Small intestine (tissue), 16 donors: Measurements from ENCODE around the gene LAMTOR1. TPM values are rescaled to one million over a fixed set of nuclear protein-coding genes. Genes with fewer than 3 reads are reported as not detected.
"Not testable (repeated sequence)": the region's sequence is repeated elsewhere in the genome, so short reads cannot be mapped to it uniquely, and the experiment has no call there.

Source experiments
- DNase-seq, 2 donors: peaks; one replicate each; pipeline versions ENCODE4 v3.0.0 to v3.0.0-alpha.2; 2013
- FAIRE-seq: peaks from 2 replicates; lab custom pipeline; 2012; peaks lifted over from hg19 to GRCh38; lab: Jason Lieb, UNC
- H3K27ac ChIP-seq, 3 donors: one replicate each; pipeline ENCODE4 v1.5.1; 2013; ENCODE audit warnings: low read length in 2 of 3, mild to moderate bottlenecking in 2 of 3, control low read depth in 1 of 3, inconsistent platforms in 1 of 3, low read depth in 1 of 3, moderate library complexity in 1 of 3
- H3K27me3 ChIP-seq, 3 donors: one replicate each; pipeline ENCODE4 v1.6.1; 2013; ENCODE audit warnings: low read length in 3 of 3, inconsistent platforms in 1 of 3; ENCODE audit not compliant: control insufficient read depth in 3 of 3, insufficient read depth in 3 of 3
- H3K36me3 ChIP-seq, 3 donors: one replicate each; pipeline ENCODE4 v1.6.1; 2013; ENCODE audit warnings: low read length in 3 of 3, inconsistent platforms in 1 of 3, low read depth in 1 of 3, mild to moderate bottlenecking in 1 of 3, moderate library complexity in 1 of 3; ENCODE audit not compliant: control insufficient read depth in 3 of 3, insufficient read depth in 2 of 3
- H3K4me1 ChIP-seq, 3 donors: one replicate each; pipeline ENCODE4 v1.6.1; 2013; ENCODE audit warnings: low read length in 2 of 3, inconsistent platforms in 1 of 3, low read depth in 1 of 3, mild to moderate bottlenecking in 1 of 3, moderate library complexity in 1 of 3; ENCODE audit not compliant: control insufficient read depth in 3 of 3, insufficient read depth in 2 of 3
- H3K4me3 ChIP-seq, 3 donors: one replicate each; pipeline ENCODE4 v1.5.1; 2013; ENCODE audit warnings: low read length in 3 of 3, control low read depth in 1 of 3, inconsistent platforms in 1 of 3, low read depth in 1 of 3, mild to moderate bottlenecking in 1 of 3, moderate library complexity in 1 of 3
- H3K9me3 ChIP-seq, 2 donors: one replicate each; pipeline ENCODE4 v1.6.1; 2013; ENCODE audit warnings: low read depth in 1 of 2, low read length in 1 of 2; ENCODE audit not compliant: control insufficient read depth in 2 of 2, insufficient read depth in 1 of 2
- WGBS, 3 donors: extraction: QIAGEN DNeasy Blood & Tissue Kit; methylation state at CpG; one replicate each; pipeline ENCODE4 v1.1.7; 2013; 5-methylcytosine and 5-hydroxymethylcytosine counted together
- long read RNA-seq, 10 donors: transcript quantifications; one replicate each; lab custom pipeline, GENCODE V29; 2026
- polyA plus RNA-seq, 4 donors: library from polyadenylated mRNA; stranded (reverse) in 3 of 4; unstranded in 1 of 4; fragments of 200-250 nt in 3 of 4; fragments of 120-200 nt in 1 of 4; gene quantifications; one replicate each; pipeline versions ENCODE4 v1.2.1 to v1.2.3, GENCODE V29; 2013
- donor health status: healthy with polysubstance abuse.
- donor health status: control.
- donor health status: control.
- donor health status: Bipolar disorder and iron deficiency.
- donor health status: healthy.

The LAMTOR1 gene
- 100 to 1,000 TPM; 118 to 149 (median 125) TPM for polyA plus RNA-seq
- long read RNA-seq, donor 1, transcript LAMTOR1-201 (5 exons, 1,179 nt): major isoform, 112 of 120 reads
- long read RNA-seq, donor 1, partial matches to known transcripts: 5 of 120 reads
- long read RNA-seq, donor 1, other reads (novel, unspliced or antisense): 0 of 120 reads
- long read RNA-seq, donor 2, transcript LAMTOR1-201 (5 exons, 1,179 nt): major isoform, 33 of 33 reads
- long read RNA-seq, donor 2, partial matches to known transcripts: 0 of 33 reads
- long read RNA-seq, donor 2, other reads (novel, unspliced or antisense): 0 of 33 reads
- long read RNA-seq, donor 3, transcript LAMTOR1-201 (5 exons, 1,179 nt): major isoform, 47 of 57 reads
- long read RNA-seq, donor 3, partial matches to known transcripts: 5 of 57 reads
- long read RNA-seq, donor 3, other reads (novel, unspliced or antisense): 0 of 57 reads
- long read RNA-seq, donor 4, partial matches to known transcripts: 0 of 1 reads
- long read RNA-seq, donor 4, other reads (novel, unspliced or antisense): 0 of 1 reads
- long read RNA-seq, donor 5, transcript LAMTOR1-201 (5 exons, 1,179 nt): major isoform, 15 of 29 reads
- long read RNA-seq, donor 5, partial matches to known transcripts: 12 of 29 reads
- long read RNA-seq, donor 5, other reads (novel, unspliced or antisense): 0 of 29 reads
- long read RNA-seq, donor 6, transcript LAMTOR1-201 (5 exons, 1,179 nt): major isoform, 44 of 49 reads
- long read RNA-seq, donor 6, partial matches to known transcripts: 0 of 49 reads
- long read RNA-seq, donor 6, other reads (novel, unspliced or antisense): 0 of 49 reads
- long read RNA-seq, donor 7: 0 reads
- long read RNA-seq, donor 8, transcript LAMTOR1-201 (5 exons, 1,179 nt): major isoform, 6 of 7 reads
- long read RNA-seq, donor 8, partial matches to known transcripts: 0 of 7 reads
- long read RNA-seq, donor 8, other reads (novel, unspliced or antisense): 0 of 7 reads
- long read RNA-seq, donor 9, transcript LAMTOR1-201 (5 exons, 1,179 nt): major isoform, 12 of 13 reads
- long read RNA-seq, donor 9, partial matches to known transcripts: 0 of 13 reads
- long read RNA-seq, donor 9, other reads (novel, unspliced or antisense): 0 of 13 reads
- long read RNA-seq, donor 10, transcript LAMTOR1-201 (5 exons, 1,179 nt): major isoform, 63 of 71 reads
- long read RNA-seq, donor 10, partial matches to known transcripts: 5 of 71 reads
- long read RNA-seq, donor 10, other reads (novel, unspliced or antisense): 0 of 71 reads

GRCh38 chr11:72102946-72103753 lies at the start of gene LAMTOR1:
TSS of gene LAMTOR1 (minus strand) at chr11:72103297. CDS start at chr11:72103224, 73 bp downstream.
- Histone ChIP-seq H3K27ac (peak within 1 kb of the TSS; percentile 81 to 91 (median 87)), H3K4me1 (peaks cover 3 to 14% (median 4%) of the 10 kb centered on the region in 3 donors), H3K36me3 (peaks cover 4 to 43% (median 11%) of the 10 kb centered on the region in 3 donors), H3K9me3 (peaks cover 0 to 8% of the 10 kb centered on the region in 2 donors), H3K4me3 (peak within 1 kb of the TSS; percentile 68 to 93 (median 79)), H3K27me3 (no peaks in the 10 kb centered on the region)
- DNase-seq (peak; percentile 99 to 100), FAIRE-seq (no peak)
- 4% methylated on average over 55 to 64 of the region's 64 CpGs for WGBS, 3 donors

DNA sequence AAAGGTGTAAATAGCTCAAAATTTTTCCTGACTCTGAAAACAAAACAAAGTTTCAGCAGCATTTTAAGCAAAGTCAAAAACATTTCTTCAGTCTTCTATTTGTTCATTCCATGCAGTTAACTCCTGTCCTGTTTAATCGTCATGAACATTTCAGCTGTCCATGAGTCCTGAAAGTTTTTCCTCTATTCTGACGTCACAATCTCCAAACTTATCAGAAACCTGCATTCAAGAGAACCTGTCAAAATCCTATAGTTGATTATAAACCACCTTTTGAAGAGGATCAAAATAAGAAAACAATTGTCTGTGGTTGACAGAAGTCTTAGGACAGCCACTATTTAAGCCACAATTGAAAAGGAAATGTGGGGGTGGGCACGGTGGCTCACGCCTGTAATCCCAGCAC lies 47.8 kb upstream of the LAMTOR1 start:
- 55 to 73% (median 57%) methylated on average over 4 of the region's 4 CpGs for WGBS, 3 donors
- DNase-seq (no peak), FAIRE-seq (no peak)
- H3K27me3 ChIP-seq: peaks cover 0 to 3% (median 0%) of the 10 kb centered on the region in 3 donors
- H3K4me3 ChIP-seq: no peak overlapping the region
- no peak overlapping the region for H3K27ac ChIP-seq
- H3K9me3 ChIP-seq: no peaks in the 10 kb centered on the region
- no peaks in the 10 kb centered on the region for H3K36me3 ChIP-seq
- no peaks in the 10 kb centered on the region for H3K4me1 ChIP-seq

DNA sequence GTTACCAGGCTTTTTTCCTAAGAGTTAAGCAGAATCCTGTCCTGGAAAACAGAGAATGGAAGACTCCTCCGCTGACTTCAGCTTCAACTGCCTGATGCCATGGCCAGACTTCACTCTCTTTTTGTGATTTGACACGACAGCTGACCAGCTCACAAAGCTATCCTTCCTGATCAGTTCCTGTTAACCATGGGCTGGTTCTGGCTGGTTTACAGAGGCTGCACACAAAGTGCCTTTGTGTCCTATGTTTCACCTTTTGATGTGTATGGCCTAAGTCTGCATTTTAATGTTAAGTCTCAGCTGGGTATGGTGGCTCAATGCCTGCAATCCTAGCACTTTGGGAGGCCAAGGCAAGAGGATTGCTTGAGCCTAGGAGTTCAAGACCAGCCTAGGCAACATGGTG lies 43.5 kb upstream of the LAMTOR1 start:
- FAIRE-seq (no peak), DNase-seq (no peak)
- 32 to 44% (median 40%) methylated on average over 2 of the region's 2 CpGs for WGBS, 3 donors
- H3K27me3 ChIP-seq: no peaks in the 10 kb centered on the region
- H3K4me1 ChIP-seq: no peaks in the 10 kb centered on the region
- H3K4me3 ChIP-seq: no peak overlapping the region
- no peaks in the 10 kb centered on the region for H3K36me3 ChIP-seq
- H3K27ac ChIP-seq: no peak overlapping the region
- no peaks in the 10 kb centered on the region for H3K9me3 ChIP-seq

- no peaks in the 10 kb centered on the region for H3K27me3 ChIP-seq
- peak in 1 of 2 donors; percentile 32 for DNase-seq
- H3K9me3 ChIP-seq: no peaks in the 10 kb centered on the region
- H3K4me1 ChIP-seq: no peaks in the 10 kb centered on the region
- H3K27ac ChIP-seq: no peak overlapping the region
- H3K36me3 ChIP-seq: no peaks in the 10 kb centered on the region
- WGBS, 3 donors: 30 to 72% (median 58%) methylated on average over 4 of the region's 4 CpGs
- FAIRE-seq: no peak
- no peak overlapping the region for H3K4me3 ChIP-seq
Measured at GRCh38 chr11:72144807-72145565, 41.9 kb upstream of the LAMTOR1 start.

GRCh38 chr11:72142543-72142942 lies 39.4 kb upstream of the LAMTOR1 start:
- FAIRE-seq: not testable (repeated sequence)

GRCh38 chr11:72142086-72142485 lies 39.0 kb upstream of the LAMTOR1 start:
- WGBS, 3 donors: 42 to 83% methylated on average over 1 of the region's 1 CpG; no CpG with 5 or more reads in 1 of the 3 donors
- not testable (repeated sequence) for H3K27me3 ChIP-seq, H3K36me3 ChIP-seq, H3K9me3 ChIP-seq, H3K27ac ChIP-seq, H3K4me3 ChIP-seq, FAIRE-seq, DNase-seq, H3K4me1 ChIP-seq

More at GRCh38 chr11:72142543-72142942, 39.4 kb upstream of the LAMTOR1 start:
- not testable (repeated sequence) for H3K27me3 ChIP-seq, H3K27ac ChIP-seq, DNase-seq, H3K9me3 ChIP-seq, H3K4me1 ChIP-seq, H3K4me3 ChIP-seq, H3K36me3 ChIP-seq
- 40 to 73% (median 50%) methylated on average over 1 of the region's 1 CpG for WGBS, 3 donors

DNA sequence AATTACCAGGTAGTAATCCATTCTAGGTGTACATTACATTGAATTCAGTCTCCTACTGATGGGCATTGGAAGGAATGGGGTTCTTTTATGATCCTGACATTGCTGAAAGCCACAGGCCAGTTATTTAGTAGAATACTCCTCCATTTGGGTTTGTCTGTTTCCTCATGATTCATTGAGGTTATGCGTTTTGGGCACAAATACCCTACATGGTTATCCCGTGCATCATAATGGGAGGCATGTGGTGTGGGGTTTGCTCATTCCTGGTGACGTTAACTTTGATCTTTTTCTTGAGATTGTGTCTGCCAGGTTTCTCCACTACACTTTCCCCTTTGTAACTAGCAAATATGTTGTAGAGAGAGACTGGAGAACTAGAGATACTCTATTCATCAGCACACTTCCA lies 38.0 kb upstream of the LAMTOR1 start:
- FAIRE-seq (no peak), DNase-seq (no peak)
- H3K4me1 ChIP-seq: no peaks in the 10 kb centered on the region
- 73 to 75% (median 73%) methylated on average over 3 of the region's 3 CpGs for WGBS, 3 donors
- no peak overlapping the region for H3K27ac ChIP-seq
- H3K9me3 ChIP-seq: no peaks in the 10 kb centered on the region
- H3K27me3 ChIP-seq: no peaks in the 10 kb centered on the region
- H3K4me3 ChIP-seq: no peak overlapping the region
- no peaks in the 10 kb centered on the region for H3K36me3 ChIP-seq
